ENCODE data around the gene GRIN3A. TPM values are rescaled to one million over a fixed set of nuclear protein-coding genes. Genes with fewer than 3 reads are reported as not detected.
A peak's percentile ranks its signal among the peaks of the same experiment; 100 is the strongest.
"Not testable (repeated sequence)": the region's sequence is repeated elsewhere in the genome, so short reads cannot be mapped to it uniquely, and the experiment has no call there.

Gene GRIN3A
- total RNA-seq, 1 experiment from 2014 or later, result 0.04 TPM

DNA sequence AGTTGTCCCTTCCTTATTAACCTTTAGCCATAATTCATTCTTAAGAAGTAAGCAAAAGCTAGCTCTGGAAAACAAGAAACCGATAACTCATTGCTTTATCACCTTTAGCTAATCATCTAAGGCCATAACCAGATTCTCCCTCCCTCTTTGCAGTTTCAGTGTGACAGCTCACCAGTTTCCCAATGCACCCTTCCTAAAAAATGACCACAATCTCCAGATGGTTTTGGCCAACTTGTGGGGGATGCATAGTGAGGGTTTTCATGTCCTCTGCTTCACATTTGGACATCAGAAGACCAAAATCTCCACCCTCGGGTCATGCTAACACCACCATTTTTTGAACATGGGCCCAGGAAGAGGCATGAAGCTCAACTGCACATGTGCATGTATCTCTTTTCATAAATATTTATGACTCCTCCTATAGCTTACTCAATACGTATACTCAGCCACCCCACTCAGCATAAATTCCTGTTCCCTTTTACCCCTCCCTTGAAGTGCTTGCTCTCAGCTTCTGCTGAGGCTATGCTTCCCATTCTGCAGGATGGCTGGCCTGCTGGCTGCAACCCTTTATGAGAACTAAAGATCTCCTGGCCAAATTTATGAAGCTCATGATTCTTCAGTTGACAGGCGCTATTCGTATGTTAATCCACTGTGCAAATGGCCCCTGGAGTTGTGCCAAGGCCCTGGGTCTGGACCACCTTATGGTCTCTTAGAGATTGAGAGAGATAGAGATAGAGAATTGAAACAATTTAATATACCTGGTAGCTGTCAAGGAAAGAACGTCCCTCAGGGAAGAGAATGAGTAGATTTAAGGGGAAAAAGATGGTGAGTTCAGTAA lies 158.5 kb downstream of the GRIN3A start:
- no peak for DNase-seq (ENCODE audit: low spot score)

DNA sequence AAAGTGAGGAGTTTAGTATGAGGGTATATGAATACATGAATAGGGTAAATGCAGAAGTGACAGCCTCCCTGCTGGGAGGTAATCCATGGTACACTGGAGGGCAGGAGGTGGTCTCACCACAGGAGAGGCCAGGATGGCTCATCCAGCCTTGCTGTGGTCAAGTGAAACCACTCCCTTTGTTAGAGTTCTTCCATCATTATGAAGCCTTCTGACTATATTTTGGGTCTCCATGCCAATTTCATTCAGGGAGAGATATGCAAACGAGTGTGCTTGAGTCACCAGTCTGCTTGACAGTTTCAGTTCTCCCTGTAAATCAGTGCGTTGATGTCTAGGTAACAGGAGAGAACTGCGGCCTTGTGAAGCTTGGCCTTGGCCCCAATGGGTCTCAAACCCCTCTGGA lies 160.1 kb downstream of the GRIN3A start:
- no peak for DNase-seq (ENCODE audit: low spot score)

DNA sequence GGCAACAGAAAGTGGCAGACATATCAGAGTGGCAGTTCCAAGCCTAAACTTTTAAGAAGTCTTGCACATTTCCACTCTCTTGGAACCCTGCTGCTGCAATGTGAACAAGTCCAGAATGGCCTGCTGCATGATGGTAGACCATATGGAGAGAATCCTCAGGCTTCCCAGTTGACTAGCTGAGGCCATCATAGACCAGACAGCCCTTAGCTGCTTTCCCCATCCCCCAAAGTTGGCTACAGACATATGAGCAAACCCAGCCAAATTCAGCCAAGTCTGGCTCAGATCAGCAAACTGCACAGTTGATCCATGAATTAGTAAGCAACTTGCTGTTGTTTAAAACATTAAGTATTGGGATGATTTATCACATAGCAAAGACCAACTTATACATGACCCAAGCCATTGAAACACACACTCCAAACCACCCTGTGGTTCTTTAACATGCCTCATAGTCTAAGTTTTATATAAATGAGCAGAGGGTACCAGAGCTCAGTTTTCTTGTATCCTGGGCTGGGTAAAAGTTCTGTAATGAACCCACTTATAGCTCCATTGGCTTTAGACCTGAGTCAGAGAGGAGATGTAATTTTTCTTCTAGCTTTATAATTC lies 163.6 kb downstream of the GRIN3A start:
- no peak for DNase-seq (ENCODE audit: low spot score)

DNA sequence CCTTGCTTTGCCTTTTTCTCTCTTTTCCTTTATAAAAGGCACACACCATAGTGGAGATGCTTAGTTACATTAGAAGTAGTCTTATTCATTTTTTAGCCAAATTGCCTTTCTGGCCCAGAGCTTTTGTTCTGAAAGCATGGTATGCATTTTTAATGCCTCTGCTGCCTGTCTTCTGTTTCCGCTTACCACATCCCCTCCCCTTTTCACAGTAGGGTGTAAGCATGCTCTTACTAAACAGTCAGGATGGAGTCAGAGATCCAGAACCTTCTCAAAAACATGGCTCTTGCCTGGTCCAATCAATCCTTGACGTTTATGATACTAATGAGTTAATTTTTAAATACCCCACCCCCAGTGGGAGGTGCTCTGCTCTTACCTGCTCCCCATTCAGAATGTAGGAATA lies 166.1 kb downstream of the GRIN3A start:
- no peak for DNase-seq (ENCODE audit: low spot score)

DNA sequence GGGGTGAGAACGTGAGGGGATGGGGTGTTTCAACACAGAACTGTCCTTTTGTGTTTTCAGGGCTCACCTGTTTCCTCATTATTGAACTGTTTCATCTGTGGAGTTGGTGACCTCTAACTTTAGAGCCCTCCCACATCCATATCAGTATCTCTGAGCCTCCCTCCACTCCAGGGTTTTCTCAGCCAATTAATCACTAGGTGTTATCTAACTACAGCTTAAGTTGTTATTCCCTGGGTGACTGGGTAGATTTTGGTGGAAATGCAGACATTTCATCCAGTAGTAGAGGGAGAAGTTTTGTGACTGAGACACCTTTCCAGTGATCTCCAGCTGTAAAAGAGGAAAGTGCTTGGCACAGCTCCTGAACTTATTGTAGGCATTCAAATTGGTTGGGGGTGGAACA lies 167.3 kb downstream of the GRIN3A start:
- DNase-seq (ENCODE audit: low spot score), result no peak

DNA sequence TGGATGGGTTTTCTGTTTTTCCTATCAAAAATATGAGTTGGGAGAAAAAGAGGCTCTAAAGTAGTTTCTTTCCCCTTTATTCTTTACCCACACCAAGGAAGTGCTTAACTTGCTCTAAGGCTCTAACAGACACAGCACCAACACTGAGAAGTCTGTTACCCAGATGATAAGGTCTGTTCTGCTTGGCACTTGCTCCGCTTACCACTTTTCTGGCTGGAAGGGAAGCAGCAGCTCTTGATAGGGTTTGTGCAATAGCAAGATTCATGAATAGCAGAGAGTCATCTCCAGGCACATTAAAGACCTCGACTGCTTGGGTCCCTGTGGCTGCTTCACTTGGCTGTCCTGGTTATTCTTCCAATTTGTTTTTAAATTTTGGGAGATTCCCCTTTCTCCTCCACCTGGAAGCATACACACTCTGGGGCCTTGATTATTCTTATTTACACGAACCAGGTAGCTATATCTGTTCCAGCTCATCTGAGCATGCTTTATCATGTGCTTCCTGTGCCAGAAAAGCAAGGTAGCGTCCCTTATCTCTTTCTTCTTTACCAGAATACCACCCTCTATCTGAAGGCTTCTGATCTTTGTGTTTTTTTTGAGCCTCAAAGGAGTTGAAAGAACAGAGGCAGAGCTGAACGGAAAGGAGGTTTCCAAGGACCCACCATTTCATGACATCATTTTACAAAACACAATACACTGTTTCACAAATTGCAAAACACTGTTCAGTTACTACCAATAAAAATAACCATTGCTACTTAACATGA lies 168.5 kb downstream of the GRIN3A start:
- DNase-seq (ENCODE audit: low spot score), result no peak

DNA sequence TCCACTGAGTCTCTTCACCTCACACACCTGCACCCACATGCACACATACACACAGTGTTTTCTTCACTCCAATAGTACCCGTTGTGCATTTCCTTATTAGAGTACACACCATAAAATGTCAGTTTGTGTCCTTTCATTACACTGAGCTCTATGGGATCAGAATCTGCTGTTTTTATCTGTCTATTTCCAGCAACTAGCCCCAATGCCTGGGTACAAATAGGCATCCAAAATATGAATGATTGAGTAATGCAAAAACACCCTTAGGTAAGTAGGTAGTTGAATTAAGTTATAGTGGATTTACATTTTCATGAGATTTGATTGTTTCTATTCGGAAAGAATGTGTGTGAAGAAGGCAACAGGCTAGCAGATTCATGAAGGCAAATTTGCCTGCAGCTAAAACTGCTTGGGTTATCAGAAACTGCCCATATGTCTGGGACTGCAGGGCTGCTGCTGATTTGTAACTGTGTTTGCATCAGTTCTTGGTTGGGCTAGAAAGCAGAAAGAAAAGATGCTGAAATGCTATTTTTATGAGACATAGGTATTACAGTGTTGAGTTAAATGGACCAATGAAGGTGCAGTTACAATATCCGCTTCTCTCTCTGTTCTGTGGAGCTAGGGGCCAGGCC lies 170.6 kb downstream of the GRIN3A start:
- no peak for DNase-seq (ENCODE audit: low spot score)

DNA sequence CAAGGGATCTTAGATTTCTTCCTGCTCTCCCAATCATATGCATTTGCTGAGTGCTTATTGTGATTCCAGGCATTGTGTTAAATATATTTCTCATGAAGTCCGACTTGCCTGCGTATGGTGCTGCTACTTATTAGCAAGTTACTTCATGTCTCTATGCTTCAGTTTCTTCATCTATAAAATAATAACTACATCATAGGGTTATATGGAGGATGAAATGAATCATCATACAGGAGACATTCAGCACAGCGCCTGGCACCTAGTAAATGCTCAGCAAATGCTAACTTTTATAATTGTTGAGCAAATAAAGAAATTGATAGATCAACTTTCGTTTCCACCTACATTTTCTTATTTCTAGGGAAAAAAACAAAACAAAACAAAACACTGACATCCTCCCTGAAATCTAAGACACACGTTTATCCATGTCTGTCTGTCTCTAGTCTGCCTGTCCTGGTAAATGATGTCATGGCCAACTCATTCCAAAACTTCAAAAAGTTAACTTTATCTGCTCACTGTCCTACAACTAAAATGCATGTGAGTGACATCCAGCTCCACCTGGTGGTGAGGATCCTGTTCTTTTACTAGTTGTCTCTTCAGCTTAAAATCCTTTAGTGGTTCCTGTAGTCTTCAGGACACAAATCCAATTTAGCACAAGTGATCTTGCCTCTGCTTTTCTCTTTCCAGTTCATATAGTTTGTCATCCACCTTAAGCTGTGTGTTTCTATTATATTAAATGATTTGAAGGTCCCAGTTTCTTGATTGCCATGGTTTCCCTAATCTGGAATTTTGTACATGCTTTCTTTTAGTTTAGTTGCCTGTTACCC lies 171.3 kb downstream of the GRIN3A start:
- DNase-seq (ENCODE audit: low spot score), result peak; percentile 13

DNA sequence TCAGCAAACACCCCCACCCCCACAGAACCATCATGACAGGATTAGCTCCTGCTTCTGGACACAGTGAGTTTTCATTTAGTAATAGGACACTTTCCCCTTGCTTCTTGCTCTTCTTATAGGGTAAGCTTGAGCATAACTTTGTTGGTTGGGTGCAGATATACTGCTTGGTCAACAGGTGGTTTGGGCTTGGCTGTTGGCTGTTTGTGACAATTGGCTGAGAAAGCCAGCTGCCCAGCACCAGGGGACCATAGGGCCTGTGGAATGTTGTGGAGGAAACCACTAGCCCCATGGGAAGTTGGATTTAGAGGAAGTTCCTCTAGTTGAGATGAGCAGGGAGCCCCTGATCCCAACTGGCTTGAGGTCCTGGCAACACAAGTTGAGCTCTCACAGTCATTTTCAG lies 174.2 kb downstream of the GRIN3A start:
- DNase-seq (ENCODE audit: low spot score), result no peak

DNA sequence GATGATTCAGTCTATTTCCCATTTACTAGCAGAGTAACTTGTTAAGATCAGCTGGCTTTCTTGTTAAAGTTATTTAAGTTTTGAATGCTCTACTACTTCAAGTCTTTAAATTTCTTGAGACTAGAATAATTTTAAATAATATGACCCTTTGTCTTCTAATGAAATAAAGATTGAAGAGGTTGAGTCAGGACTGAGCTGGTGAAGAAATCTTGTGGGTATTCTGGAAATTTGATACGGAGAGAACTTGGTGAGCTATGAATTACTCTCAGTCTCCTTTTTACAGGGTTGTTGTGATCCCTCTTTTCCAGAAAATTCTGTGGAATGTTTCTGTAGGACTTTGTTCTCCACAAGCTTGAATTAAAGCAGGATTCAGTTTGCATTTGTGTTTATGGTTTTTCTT lies 175.5 kb downstream of the GRIN3A start:
- no peak for DNase-seq (ENCODE audit: low spot score)

DNA sequence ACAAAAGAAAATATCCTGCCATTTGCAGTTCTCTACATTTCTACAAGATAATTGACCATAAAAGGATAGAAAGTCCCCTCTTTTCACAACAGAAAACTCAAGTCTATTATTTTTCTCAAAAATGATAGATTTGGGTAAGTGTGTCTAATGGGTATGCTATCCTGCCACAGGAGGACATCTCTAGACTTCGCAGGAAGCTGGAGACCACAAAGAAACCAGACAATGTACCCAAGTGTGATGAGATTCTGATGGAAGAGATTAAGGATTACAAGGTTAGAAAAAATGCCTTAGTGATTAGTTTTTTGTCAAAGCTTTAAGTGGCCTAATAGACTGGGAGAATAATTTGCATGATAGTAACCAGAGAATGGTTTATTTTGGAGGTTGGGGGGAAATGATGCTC lies 176.7 kb downstream of the GRIN3A start:
- DNase-seq (ENCODE audit: low spot score), result no peak

DNA sequence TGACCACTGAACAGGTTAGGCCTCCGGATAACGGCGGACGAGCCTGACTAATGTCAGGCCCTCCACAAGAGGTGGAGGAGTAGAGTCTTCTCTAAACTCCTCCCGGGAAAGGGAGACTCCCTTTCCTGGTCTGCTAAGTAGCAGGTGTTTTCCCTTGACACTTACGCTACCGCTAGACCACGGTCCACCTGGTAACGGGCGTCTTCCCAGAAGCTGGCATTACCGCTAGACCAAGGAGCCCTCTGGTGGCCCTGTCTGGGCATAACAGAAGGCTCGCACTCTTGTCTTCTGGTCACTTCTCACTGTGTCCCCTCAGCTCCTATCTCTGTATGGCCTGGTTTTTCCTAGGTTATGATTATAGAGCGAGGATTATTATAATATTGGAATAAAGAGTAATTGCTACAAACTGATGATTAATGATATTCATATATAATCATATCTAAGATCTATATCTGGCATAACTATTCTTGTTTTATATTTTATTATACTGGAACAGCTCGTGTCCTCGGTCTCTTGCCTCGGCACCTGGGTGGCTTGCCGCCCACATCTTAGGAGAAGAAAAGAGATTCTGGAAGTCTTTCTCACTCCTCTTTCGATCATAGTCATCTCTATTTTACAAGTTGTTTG lies 188.9 kb downstream of the GRIN3A start:
- not testable (repeated sequence) for DNase-seq (ENCODE audit: low spot score)

DNA sequence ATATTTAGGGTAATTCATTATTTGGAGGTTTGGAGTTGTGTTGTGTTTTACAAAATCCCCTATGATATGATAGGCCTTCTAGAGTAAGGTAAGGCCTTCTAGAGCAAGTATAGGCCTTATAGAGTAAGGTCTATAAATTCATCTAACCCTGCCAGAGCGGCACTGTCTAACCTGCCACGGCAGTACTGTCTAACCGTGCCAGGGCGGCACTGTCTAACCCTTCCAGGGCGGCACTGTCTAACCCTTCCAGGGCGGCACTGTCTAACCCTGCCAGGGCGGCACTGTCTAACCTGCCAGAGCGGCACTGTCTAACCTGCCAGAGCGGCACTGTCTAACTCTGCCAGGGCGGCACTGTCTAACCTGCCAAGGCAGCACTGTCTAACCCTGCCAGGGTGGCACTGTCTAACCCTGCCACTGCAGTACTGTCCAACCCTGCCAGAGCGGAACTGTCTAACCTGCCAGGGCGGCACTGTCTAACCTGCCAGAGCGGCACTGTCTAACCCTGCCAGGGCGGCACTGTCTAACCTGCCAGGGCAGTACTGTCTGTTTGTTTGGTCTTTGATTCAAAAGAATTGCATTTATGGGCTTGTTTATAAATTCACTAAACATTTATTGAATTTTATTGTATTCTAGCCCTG lies 195.2 kb downstream of the GRIN3A start:
- DNase-seq (ENCODE audit: low spot score), result no peak

DNA sequence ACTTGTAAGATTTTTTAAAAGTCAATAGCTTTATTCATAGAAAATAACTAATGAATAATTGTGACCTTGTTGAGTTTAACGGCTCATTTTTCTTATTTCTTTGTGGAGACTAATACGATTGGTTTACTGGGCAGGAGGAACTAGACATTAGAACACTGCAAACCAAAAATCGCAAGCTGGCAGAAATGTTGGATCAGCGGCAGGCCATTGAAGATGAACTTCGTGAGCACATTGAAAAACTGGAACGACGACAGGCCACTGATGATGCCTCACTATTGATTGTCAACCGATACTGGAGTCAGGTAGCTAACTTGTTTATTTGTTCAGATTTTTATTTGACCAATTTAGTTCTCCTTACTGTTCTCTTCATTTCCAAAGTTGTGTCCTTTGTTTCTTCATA lies 198.4 kb downstream of the GRIN3A start:
- DNase-seq (ENCODE audit: low spot score), result no peak

DNA sequence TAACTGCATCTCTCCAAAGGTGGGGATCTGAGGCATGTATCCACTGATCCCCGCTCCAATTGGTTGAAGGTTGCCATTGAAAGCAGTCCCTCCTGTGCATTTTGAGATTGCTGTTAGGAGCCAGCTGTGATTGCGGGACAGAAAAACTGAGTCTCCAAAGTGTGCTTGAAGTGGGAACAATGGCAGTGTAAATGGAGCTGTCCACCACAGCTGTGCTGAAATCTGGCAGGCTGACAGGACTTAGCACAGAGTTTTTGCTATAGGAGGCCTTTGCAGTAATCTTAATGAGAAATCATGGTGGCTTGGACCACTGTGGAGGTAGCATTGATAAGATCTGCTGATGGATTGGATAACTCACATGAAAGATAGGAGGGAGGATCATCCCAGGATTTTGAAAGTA lies 201.5 kb downstream of the GRIN3A start:
- DNase-seq (ENCODE audit: low spot score), result no peak

DNA sequence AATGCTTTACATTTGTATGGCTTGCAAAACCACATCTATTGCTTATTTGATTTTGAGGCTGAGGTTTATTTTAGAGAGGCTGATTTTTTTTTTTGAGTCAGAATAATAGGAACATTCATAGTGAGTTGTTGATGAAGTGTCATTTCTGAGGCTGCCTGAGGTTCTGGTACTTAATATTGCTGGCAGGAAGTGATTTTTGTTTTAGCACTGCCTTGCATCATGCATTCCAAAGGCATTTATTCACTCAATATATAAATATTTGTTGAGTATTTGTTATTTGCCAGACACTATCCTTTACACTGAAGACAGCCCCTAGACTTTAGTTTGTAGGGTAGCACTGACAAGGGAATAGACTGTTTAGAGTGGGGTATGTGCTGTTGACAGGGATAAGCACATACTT lies 202.1 kb downstream of the GRIN3A start:
- DNase-seq (ENCODE audit: low spot score), result no peak

DNA sequence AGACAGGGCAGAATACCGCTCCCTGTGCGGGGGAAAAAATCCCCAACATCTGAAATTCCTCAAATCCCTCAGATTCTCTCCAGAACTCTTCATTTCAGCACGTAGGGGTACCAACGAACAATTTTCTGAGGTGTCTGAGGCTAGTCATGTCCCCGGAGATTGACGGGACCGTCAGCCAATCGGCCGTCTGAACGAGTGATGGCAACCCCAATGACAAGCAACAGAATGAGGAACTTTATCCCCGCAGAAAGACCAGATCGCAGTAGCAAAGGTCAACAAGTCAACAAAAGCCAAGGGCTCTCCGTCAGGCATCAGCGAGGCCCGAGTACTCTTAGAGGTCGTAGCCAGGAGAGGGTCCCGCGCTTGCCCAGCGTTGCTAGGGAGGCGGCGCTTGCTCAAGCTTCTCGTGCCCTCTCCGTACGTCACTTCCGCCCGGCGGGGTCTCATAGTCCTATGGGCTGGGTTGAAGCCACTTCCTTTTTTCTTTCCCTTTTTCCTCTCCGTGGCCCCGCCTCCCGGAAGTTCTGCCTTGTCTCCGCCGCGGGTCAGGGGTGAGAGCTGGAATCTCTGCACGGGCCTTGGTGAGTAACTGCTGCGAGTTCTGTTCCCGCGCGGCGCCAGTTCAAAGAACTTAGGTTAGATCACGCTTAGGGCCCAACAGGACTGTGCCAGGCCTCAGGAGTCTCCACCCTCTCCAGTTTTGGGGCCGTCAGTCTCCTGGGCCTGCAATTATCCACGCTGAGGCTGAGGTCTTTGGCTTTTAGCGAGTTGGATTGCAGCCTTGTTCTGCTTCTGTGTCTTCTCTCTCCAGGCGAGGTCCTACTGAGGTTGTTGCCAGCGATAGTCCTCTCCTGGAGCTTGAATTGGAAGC lies 204.9 kb downstream of the GRIN3A start, which contains the start of gene RNF20:
RNF20 (plus strand) TSS at position 520 of the 871 bp plus-strand sequence. CDS start 1,571 bp downstream, outside the sequence.
- DNase-seq (ENCODE audit: low spot score), result peak; percentile 98

DNA sequence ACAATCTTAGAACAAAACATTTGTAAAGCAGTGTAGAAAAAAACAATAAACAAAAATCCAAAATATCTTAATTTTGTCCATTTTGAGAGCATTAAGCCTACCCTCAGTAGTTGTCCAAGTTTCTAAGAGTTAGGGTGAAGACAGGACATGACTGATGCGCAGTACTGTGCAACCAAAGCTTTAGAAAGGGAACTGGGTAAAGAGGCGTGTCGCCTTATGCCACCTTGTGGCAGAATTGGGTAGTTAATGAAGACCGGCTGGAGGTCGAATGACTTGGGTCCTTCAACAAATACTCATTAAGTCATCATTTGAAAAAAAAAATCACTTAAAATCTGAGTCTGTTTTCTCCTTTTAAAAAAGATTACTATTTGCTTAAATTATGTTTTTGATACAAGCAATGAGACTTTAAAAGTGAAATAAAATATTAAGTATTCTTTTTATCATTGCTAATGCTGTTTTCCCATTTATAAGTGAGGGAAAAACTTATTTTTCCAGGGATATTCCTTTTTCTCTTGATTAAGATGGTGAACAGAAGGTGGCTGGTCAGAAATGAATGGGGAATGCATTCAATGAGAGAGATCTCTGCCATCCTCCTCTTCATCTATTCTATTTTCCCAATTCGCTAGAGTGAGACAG lies 208.3 kb downstream of the GRIN3A start:
- DNase-seq (ENCODE audit: low spot score), result peak; percentile 62

DNA sequence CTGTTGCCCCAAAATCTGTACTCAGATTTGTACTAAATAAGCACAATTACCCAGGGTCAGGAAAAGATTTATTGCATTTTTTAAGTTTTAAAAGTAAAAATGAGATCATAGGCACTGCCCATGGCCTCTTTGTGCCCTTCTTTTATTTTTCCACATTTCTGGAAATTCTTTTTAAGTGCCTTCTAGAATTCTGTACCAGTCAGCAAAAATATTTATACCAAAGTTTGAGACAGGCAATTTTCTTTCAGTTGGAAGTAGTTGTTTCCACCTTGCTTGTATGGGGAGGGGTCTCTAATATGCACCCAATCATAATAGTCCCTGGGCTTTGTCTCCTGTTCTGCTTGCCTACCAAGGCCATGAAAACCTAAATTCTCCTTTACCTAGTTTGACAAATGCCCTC lies 210.4 kb downstream of the GRIN3A start:
- no peak for DNase-seq (ENCODE audit: low spot score)

Data from H4 (cell line).